HG03521 (cell line): Measurements from ENCODE around the gene HDAC3.
"Not testable (repeated sequence)": the region's sequence is repeated elsewhere in the genome, so short reads cannot be mapped to it uniquely, and the experiment has no call there.

Source experiments
- ATAC-seq: cut with Tn5 transposase; IDR thresholded peaks from one replicate; pipeline ENCODE4 v1.9.1; 2021; ENCODE audit warnings: mild to moderate bottlenecking, moderate library complexity; ENCODE audit not compliant: unreplicated experiment

HDAC3 gene

DNA sequence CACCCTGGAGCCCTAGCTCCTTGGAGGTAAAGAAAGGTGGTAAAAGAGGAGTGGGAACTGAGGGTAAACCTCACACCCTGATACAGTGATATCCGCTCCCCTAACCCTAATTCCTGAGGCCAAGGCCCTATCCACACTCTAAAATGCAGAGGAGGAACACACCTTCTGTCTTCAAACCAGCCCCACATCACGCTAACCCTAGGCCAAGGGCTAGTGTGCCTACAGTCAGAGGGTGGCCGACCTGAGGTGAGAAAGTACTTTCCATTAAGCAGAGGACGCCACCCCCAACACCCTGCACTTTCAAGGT lies 590 bp downstream of the HDAC3 start:
- ATAC-seq = no peak

DNA sequence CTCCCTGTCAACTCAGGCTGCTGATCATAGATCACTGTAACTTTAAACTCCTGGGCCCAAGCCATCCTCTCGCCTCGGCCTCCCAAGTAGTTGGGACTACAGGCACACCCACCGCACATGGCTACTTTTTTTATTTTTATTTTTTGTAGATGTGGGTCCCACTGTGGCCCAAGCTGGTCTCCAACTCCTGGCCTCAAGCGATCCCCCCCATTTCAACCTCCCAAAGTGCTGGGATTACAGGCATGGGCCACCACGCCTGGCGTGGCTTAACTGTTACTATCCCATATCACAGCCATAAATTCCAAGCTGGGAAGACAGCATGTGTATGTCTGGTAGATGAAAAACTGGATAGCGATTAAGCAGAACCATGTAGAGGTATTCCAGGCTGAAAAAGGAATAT lies 1.0 kb downstream of the HDAC3 start:
- ATAC-seq = no peak

DNA sequence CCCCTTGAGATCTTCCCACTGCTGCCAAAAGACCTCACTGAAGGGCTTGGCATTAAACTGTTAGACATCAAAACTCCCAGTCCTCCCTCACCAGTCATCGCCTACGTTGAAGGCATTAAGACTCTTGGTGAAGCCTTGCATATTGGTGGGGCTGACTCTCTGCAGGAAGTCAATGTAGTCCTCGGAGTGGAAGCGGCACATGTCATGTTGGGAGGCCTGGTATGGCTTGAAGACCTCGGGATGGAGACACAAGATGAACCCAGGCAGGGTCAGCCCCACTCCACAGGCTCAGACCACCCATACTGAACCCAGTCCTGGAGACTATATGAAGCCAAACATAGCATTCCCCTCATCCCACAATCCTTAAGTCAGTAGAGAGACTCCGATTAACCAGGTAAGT lies 1.9 kb downstream of the HDAC3 start:
- no peak for ATAC-seq

DNA sequence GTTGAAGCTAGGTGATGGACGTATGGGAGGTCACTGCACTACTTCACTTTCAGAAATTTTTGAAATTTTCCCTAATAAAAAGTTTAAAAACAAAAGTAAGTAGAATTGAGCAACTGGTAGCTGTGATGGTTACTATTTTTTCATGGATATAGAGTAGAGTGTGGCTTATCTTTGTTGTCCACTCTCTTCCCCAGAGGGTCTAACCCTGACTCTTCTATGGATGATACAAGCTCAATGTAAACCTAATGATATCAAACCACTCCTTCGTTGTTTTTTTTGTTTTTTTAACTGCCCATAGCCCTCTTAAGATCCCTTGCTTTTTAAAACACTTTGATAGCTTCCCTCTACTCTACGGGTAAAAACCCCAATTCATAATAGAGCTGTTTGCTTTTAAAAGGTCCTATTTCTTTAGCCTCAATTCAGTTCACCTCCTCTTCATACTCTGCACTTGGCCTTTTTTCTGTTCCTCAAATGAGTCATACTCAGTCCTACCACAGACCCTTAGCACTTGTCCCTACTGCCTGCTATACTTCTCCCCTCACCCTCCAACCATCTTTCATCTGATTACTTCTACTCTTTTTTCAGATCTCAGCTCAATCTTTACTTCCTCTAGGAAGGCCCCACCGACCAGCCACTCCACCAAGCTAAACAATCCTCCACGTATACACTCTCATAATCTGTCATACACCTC lies 2.6 kb downstream of the HDAC3 start:
- ATAC-seq = peak; percentile 47

DNA sequence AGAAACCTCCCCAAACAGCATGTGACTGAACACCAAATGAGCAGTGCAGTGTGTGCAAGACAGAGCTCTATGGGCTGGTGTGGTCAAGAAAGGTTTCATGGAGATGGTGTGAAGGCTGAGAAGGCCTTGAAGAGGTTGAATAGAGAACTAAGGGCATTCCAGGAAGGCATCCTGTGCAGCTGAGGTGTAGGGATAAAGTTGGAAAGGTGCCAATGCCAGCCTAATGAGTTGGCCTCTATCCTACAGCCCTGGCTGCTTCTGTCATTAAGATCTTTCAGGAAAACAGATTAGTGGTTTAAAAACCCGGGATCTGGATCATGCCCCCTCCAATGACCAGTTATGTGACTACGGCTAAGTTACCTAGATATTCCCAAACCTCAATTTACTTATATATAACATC lies 4.0 kb downstream of the HDAC3 start:
- no peak for ATAC-seq

DNA sequence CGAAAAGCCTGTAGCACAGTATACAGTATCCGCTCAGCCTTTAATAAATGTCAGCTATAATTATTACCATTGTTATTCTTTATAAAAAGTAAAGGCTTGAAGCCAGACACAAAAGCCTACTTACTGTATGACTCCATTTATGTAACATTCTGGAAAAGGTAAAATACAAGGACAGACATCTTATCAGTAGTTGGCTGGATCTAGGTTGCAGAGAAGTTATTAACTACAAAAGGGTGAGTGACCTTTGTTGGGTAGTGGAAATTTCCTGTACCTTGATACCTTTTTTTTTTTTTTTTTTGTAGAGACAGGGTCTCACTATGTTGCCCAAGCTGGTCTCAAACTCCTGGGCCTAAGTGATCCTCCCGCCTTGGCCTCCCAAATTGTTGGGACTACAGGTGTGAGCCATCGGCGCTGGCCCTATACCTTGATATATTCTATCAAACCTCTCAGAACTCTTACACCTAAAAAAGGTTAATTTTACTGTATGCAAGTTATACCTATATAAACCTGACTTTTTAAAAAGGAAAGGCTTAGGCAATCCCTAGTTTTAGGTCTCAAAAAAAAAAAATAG lies 6.0 kb downstream of the HDAC3 start:
- ATAC-seq = no peak

DNA sequence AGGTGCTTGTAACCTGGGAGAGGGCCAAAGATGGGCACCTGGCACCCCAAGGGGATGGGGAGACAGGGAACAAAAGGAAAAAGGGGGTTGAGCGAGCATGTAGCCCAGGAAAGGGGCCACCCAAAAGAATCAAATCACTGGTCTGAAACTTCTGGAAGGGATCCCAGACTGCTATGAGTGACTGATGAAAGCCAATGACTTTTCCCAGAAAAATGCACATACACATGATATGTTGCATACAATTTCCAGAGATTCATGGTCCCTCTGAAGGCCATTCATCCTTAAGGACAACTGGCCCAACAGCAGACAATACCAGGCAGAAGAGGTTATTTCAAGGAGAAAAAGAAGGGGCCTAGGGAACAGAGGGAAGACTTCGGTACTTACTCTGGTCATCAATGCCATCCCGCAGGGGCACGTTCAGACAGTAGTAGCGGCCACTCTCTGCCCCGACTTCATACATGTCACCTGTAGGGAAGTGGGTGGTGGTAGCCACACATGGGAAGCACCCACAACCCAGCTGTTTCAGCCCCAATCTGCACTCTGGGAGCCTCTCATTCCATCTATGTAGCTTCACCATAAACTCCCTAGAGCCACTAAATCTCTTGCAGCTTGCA lies 8.4 kb downstream of the HDAC3 start:
- ATAC-seq = no peak

DNA sequence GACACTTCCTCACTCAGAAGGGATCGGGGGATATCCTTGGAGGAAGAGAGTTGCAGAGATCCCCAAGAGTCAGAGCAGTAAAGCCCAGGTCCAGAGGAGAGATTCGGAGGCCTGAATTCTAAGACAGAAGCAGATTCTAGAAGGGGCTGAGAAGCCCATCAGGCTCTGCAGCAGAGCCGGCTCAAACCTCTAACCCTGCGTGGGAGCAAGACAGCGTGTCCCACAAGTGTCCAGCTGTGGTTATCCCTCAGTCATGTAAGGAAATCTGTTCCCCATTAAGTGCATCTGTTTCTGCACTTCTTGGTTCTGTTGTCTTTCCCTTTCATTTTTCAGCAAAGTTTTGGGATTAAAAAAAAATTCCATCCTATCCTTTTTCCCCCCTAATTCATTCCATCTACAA lies 13.0 kb downstream of the HDAC3 start:
- ATAC-seq = no peak

DNA sequence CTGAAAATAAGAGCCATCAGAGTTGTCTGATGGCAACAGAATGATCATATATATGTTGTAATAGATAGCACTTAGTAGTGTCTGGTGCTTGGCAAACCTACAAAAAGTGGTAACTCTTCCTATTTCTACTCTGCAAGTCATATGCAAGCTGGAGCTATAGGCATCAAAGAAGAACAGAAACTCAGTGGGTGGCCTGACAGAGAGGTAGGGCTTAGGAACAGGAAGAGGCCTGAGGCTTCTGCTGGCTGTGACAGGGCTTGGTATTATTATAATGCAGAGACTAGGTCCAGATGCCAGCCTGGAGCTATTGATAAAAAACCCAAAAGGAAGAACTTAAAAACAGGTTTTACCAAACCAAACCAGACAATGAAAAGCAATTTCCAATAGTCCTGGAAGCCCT lies 13.5 kb downstream of the HDAC3 start:
- peak; percentile 35 for ATAC-seq

DNA sequence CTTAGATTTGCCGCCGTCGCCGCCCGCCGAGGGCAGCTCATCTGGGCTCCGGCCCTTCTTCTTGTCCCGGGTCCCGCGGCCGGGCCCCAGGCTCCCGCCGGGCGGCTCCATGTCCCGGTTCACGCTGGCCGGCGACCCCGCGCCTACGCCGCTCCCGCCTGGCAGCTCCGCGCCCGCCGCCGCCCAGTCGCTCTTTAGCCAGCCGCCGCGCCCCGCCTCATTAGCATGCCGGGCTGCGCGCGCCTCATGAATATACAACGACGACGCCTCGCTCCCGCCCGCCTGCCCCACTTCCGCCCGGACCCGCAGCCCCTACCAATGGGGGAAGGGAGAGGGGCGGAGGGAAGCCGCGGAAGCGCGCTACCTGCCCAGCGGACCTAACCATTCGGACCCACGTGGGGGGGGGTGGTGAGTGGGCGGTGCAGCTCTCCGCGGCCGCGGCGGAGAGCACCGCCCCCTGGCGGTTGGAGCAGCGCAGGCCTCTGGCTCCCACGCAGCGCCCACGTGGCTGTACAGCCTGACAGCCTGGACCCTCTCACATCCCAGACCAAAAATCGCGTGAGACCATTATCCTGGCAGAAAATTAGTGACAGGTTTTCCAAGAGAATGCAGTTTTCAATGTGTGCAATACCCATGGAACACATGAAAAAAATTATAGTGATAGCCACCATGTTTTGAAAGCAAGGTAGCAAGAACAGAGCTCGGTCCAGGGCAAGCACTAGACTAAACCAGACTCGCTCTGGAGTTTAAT lies 17.7 kb downstream of the HDAC3 start, which contains the start of gene DIAPH1:
TSS of gene DIAPH1 (minus strand) at position 197 of the 751 bp plus-strand sequence. CDS start at position 111, 86 bp downstream.
- ATAC-seq = peak; percentile 82

DNA sequence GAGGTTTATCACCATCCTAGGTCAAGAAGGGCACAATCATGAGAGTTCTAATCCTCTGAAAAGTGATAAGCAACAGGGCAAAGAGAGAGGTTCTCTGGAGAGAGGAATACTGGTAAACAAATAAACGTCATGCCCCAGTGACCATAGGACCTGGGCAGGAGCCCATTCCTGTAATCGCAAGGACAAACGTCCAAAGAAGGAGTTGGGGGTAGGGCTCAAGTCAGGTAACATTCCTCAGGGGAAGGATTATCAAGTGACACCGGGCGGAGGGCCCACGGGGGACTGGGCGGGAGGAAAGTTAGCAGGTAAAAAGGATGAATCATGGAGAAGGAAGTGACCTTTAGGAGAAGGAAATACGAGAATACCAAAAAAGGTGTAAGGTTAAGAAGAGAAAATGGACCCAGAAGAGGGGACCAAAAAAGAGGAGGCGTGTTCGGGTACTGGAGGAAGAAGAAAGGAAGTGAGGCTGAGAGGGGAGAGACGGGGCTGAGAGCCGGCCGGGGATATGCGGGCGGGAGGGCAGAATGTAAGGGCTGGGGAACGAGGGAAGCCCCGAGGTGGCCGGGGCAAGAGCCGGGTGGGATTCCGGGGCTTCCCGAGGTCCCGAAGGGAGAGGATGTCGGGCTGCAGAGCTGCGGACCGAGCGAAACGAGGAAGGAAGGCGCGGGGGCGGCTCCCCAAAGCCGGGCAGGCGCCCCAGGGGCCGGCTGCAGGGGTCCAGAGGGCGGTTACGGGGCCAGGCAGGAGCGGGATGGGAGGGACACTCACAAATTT lies 18.4 kb downstream of the HDAC3 start:
- ATAC-seq = peak; percentile 30

DNA sequence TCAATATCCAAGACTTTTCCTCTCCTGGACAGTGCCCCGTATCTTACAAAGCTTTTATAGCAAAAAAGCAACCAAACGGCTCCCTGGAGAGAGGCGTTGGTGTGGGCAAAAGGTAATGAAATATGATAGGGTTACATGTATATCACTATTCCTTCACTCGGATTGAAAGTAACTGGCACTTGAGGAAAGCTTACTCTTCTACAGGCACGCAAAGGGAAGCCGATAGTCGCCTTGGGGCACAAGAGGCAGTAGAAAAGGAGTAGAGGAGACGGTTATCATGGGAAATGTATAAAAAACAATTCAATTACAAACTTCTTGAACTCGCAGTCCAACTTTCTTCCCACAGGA lies 19.0 kb downstream of the HDAC3 start:
- no peak for ATAC-seq

DNA sequence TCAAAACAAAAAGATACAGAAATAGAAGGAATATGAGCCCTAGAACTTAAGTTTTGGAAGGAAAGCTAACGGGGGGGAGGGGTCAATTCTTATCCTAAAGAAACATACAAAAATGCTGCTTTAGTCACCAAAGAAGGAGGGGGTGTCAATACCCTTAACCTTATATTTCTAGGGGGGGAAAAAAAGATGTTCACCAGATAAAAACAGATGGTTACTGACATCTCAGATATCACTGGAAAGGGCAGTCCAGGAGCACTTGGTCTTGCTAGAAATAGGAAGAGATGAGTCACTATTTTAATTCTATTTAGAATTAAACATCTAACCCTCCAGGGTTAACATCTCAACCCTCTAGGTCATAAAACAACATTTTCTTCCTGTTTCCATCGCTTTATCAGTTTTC lies 19.5 kb downstream of the HDAC3 start:
- no peak for ATAC-seq

DNA sequence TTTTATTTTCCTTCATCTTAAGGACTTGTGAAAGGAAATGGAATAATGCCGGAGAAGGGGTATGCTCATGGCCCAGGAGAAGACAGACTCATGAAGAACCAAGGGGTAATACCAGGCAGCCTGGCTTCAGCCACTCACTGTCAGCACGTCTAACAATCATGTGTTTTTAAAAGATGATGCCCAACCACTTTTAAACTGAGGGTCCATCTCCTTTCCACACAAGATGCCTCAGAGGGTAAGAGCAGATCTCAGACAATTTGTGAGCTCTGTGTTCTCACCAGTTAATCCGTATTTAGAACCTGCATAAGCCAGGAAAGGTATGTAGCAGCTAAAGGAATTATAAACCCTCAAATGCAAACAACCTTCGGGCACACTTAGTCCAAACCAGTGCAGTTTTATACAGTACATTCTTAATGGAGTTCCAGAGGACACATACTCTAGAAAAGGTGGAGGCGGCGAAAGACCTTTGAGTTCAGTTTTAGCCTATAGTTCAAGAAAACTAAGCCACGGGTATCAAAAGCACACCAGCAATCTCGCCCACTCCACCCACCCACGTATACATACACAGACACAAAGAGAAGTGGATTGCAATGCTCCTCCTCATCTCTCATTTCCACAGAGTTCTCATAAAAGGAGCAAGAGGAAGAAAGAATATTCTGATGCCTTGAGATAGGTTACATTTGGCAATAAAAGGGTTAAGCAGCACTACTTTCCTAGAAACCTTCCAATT lies 20.5 kb downstream of the HDAC3 start:
- no peak for ATAC-seq

DNA sequence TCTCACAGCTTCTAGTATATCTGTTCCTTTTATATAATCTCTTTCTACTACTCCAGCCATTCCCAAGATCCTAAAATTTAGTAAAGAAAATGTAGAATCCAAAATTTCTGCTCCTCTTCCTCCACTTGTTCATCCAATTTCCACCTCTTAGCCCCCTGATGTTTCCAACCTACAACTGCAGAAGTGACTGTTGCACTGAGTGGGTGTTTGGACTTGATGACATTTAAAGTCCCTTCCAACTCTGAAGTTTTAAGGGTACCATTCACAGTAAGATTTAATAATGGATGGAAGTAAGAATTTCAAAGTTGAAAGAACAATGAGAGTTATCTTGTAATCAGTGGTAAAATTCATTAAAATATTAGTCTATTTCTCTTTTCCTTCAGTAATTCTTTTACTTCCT lies 23.3 kb downstream of the HDAC3 start:
- ATAC-seq = no peak

DNA sequence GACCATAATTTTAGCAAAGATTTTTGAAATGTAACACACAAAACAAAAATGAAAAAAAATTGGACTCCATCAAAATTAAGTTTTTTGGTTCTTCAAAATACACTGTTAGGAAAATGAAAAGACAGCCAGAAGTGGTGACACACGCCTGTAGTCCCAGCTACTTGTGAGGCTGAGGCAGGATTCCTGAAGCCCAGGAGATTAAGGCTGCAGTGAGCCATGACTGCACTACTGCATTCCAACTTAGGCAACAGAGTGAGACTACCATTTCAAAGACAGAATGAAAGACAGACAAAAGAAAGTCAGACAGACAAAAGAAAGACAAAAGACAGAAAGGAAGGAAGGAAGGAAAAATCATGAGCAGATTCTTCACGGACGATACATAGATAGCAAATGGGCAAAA lies 25.4 kb downstream of the HDAC3 start:
- no peak for ATAC-seq

DNA sequence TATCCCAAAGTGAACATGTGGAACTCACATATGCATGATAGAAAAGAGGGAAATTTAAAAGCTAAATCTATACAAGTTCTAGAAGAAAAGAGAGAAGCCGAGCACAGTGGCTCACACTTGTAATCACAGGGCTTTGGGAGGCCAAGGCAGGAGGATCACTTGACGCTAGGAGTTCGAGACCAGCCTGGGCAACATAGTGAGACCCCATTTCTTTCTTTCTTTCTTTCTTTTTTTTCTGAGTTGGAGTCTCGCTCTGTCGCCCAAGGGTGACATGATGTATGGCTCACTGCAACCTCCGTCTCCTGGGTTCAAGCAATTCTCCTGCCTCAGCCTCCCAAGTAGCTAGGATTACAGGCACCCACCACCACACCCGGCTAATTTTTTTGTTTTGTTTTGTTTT lies 26.7 kb downstream of the HDAC3 start:
- ATAC-seq = not testable (repeated sequence)

DNA sequence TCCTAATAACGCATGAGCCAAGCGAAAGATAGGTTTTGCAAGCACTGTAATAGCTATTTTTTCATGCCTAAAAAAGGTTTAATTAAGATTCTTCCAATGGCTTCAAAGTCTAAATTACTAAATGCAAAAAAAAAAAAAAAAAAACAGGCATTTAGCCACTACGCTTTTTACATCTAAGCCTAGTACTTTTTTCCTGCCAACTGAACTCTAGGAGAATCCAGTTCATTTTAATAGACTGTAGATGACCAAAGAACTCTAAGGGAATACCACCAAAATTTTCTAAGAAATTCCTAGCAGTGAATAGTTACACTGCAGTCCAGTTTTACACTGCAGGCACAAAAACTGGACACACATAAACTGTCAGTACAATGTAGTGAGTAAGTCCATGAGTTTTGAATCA lies 27.6 kb downstream of the HDAC3 start:
- no peak for ATAC-seq

DNA sequence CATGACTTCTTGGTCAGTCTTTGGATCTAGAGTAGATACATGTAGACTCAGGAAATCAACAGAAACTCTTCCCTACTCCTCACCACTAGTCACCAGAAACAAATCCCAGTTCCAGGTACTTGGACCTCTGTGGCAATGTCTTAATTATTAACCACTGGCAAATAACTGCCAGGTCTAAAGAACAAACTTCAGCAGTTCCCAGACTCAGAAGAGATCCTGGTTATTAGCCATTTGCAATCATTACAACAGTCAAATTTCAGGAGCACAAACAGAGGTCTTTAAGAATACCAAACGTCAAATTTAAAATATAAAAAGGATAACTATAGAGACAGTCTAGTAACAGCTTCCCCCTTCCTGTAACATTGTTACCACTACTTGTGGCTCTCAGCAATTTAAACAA lies 28.1 kb downstream of the HDAC3 start:
- ATAC-seq = no peak

DNA sequence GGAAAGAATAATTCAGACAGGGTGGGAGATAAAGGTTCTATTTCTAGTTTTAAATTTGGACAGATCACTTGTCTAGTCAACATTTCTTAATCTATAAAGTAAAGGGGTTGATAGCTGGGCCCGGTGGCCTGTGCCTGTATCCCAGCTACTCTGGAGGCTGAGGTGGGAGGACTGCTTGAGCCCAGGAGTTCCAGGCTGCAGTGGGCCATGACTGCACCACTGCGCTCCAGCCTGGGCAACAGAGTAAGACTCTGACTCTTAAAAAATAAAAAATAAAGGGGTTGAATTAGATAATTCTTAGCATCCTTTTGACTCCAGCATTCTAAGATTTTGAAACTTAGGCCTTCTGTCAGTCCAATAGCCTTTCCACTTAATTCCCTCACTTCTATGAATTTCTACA lies 28.6 kb downstream of the HDAC3 start:
- no peak for ATAC-seq
